Smooth muscle cell of the brain vasculature (primary cell): ENCODE data around the gene ID4.

Source experiments
- DNase-seq: peaks from one replicate; pipeline ENCODE4 v3.0.0-alpha.2; 2012; ENCODE audit warnings: low read depth, low spot score

The ID4 gene, protein sequence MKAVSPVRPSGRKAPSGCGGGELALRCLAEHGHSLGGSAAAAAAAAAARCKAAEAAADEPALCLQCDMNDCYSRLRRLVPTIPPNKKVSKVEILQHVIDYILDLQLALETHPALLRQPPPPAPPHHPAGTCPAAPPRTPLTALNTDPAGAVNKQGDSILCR

DNA sequence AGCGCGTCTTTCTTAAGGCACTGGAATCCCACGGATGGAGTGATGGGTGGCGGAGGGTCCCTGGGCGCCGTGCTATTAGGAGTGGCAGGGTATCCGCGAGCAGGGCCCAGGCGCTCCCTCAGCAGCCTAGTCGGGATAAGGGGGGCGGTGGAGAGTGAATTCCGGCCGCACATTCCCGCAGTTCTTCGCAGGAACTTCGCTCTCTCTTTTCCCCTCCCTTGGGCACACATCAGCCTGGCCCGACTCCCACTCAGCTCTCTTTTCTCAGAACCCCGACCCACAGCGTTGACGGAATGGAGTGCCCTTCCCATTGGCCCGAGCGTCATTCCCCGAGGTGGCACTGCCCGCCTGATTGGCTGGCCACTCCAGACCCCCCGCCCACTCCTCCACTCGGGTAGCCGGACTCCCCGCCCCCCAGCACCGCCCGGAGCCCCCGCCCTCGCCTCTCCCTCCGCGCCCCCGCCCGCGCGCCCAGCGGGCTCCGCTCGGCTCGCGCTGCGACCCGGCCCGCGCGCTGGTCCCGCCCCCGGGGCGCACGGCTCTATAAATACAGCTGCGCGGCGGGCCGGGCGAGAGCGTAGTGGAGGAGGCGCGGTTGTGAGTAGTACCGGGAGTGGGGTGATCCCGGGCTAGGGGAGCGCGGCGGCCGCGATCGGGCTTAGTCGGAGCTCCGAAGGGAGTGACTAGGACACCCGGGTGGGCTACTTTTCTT is at the start of gene ID4:
TSS of gene ID4 (plus strand) at position 572 of the 712 bp plus-strand sequence. CDS start 385 bp downstream, outside the sequence.
- peak; percentile 75 for DNase-seq

GRCh38 chr6:19788686-19789085 is 48.5 kb upstream of the ID4 start:
- DNase-seq = no peak

- DNase-seq = no peak
These were observed 47.9 kb upstream of the ID4 start for GRCh38 chr6:19789100-19789803.

DNA sequence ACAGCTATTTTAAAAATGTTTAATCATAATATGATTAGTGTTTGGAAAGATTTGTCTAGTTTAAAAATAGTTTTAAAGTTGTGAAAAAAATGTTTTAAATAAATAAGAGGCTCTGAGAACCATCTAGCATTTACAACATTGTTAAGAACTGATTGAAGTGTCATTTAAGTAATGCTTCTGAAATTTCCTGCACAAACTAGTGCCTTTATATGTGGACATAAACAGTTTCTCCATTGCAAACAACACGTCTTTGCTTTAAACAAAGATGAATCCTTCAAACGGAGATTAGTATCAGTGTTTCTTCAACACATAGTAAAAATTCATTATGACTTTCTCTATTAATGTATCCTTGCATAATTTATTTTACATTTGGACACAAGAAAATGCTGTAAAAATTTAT is 45.9 kb upstream of the ID4 start:
- no peak for DNase-seq

DNA sequence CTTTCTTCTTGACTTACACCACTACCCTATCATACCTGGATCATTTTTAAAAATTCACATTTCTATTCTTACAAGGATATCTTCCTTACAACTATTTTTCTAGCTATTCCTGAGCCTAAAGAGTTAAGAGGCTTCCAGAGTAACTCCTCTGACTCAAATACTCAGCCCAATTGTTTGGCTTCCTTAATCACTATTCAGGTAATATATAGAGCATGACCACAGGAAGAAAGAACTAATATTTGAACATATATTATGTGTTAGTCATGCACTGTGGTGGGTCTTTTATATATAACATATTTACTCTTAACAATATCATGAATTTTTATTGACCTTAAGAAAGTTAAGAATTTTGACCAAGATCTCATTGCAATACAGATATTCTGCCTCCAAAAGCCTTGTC is 42.0 kb upstream of the ID4 start:
- no peak for DNase-seq

DNA sequence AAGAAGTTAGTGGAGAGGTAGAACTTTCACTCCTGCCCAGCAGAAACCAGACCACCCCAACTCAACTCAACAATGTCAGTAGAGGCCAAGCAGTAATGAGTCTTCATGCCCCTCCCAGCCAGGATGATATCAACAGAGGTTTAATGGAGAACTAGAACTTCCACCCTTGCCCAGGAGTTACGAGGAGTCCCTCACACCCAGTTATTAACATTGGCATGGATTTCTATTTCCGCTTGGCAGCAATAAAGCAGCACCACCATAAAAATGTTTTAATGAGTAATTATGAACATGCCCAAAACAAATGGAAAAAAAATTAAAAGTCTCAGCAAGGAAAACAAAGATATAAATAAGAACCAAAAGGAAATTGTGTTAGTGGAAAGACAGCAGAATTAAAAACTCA is 40.7 kb upstream of the ID4 start:
- no peak for DNase-seq

DNA sequence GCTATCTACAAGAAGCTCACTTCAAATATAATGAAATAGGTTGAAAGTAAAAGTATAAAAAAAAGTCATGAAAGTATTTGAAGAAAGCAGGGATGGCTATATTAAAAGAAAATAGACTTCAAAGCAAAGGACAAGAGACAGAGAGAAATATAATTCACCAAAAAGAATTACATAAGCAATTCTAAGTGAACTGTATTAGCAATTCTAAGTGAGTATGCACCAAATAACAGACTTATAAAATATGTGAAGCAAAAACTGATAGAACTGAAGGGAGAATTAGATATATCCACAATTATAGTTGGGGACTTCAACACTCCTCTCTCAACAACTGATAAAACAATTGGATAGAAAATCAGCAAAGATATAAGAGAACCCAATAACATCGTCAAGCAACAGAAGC is 38.8 kb upstream of the ID4 start:
- no peak for DNase-seq

DNA sequence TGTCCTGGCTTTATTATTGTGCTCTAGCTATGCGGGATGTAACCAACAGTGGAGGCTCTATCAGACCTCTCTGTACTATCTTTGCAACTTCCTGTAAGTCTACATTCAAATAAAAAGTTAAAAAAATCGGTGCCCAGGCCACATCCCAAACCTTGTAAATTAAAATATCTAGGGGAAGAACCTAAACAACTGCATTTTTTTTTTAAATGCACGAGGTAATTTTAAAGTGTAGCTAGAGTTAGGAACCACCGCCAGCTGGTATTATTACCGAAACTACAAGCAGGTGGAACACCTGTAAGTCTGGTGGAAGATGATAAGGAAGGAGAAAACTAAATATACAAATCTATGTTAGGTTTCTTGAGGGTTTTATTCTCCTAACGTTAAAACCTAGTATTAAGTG is 34.5 kb upstream of the ID4 start:
- no peak for DNase-seq

GRCh38 chr6:19803331-19804204 is 33.6 kb upstream of the ID4 start:
- DNase-seq = no peak

DNA sequence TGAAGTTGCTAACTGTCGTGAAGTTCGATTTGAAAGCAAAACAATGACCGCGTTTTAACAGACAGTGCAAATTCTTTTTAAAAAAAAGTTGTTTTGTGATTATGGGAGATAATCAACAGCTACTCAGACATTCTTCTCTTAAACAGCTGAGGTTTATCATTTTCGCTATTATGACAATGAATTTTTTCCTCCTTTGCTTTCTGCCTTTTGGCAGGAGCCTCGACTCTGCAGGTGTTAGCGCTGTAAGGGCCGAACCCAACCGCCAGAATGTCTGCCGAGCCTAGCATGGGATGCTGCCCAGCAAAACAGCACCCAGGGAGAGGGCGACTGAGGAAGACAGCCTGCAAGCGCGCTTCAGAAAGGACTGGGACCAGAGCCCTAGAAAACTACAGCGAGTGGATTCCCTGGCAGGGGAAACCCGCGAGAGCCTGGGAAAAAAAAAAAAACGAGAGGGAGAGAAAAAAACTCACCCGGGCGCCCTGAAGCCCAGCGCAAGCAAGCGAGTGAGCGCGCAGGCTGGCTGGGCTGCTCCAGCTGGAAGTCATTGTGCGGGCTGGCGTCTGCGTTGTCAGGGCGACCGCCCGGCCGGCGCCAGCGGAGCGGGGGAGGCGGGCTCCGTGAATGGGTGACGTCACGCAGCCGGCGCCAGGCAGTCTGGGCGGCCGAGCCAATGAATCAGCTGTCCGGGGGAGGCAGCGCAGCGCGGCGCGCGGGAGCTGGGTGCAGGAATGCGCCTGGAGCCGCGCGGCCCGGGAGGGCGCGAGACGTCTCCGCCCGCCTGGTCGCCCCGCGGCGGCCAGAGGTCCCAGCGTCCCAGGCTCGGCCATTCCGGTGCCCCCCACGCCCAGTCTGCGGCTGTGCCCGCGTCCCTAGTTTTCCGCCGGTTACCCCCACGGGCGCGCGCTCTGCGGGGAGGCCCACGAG is 32.7 kb upstream of the ID4 start:
- peak; percentile 76 for DNase-seq

DNA sequence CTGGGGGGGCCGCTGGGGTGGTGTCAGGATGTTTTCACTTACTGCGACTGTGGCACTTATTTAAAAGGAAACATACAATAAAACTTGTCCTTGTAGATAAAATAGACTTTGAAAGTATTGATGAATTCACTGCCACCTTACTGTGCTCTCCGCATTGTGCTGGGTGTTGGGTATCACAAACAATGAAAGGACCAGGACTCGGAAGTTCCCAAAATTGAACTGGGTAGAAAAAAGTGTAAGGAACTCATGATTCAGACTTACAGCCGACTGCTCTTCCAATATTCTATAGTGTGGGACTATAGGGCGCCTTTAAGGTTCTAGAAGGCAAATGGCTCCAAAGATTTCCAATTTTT is 32.1 kb upstream of the ID4 start:
- DNase-seq = no peak

- DNase-seq = no peak
These were observed 30.2 kb upstream of the ID4 start for GRCh38 chr6:19806971-19807396.

DNA sequence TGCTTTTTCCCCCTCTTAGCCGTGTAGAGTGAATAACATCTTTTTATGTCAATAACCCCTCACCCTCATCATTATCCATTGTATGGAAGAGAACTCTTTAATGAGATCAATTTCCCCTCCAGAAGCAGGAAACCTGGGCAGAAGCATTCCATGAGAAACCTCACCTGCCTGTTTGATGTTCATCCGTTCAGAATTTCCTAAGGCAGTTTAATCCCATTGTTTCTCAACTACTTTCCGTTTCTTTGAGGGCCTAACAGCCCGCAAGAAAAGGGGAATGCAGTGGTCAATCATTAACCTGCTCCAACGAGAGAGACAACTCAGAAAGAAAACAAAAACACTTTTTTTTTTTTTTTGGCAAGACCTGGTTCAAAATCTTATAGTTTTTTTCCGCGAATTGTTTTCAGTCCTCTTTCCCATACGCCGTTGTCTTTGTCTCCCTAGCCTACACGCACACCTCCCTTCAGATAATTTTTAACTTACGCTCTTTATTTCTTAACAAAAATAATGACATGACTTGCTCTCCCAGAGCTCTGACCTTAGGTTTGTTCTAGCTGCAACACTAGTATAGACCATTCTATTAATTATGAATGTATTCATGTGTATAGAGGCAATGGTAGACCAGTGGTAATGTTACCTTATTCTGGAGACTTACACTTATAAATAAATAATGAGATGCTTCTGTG is 25.6 kb upstream of the ID4 start:
- DNase-seq = no peak

GRCh38 chr6:19812512-19813119 is 24.6 kb upstream of the ID4 start:
- DNase-seq = no peak

GRCh38 chr6:19818805-19819204 is 18.4 kb upstream of the ID4 start:
- no peak for DNase-seq

DNA sequence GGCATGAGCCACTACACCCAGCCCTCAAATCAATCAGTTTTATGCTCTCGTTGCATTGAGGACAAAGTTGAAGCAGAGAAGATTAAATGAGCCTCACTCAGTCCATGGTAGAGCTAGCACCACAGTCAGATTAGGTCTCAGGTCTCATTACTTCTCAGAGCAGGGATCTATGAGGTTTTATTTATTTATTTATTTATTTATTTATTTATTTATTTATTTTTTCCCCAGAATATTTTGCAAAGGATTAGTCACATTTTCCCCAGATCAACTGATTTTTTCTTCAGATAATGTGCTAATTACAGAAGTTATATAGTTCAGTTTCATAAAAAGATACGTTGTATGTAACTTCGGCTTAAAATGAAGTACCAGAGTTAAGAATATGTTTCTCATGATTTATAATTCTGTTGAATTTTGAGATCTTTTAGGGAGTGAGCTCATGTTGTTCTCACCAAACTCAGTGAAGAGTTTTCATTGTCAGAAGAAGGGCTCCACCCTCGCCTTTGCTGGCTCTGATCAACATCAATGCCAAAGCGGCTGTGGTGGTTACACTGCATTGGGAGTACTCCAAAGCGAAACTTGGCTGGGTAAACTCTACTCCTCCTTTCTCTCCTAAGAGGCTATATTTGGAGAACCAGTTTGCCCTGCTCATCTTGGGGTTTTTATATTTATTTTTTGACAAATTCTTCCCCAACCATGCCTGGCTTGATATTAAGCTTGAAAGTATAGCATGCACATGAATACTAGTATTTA is 12.9 kb upstream of the ID4 start:
- no peak for DNase-seq

GRCh38 chr6:19827247-19827646 is 9.9 kb upstream of the ID4 start:
- DNase-seq = no peak

- no peak for DNase-seq
These were observed 9.3 kb upstream of the ID4 start for GRCh38 chr6:19827903-19828302.

- DNase-seq = no peak
These were observed 7.0 kb upstream of the ID4 start for GRCh38 chr6:19830171-19830570.
